A673 (cell line): ENCODE data around the gene KCNQ1.

Experiments used
- CTCF ChIP-seq: fragments of 300-800, 200-600 bp; sonication (generic); conservative IDR thresholded peaks from 2 replicates; pipeline ENCODE4 v1.5.1; 2017; ENCODE audit warnings: low read depth, mild to moderate bottlenecking, antibody characterized with exemption, low read length, moderate library complexity, mixed read lengths
- EZH2 ChIP-seq: fragments of 200-600 bp; sonication (generic); IDR thresholded peaks from 2 replicates; pipeline ENCODE4 v1.6.1; 2017; ENCODE audit warnings: borderline replicate concordance, low read depth, mild to moderate bottlenecking, mixed read lengths, antibody characterized with exemption, low read length; ENCODE audit not compliant: poor library complexity, severe bottlenecking

- TF ChIP-seq CTCF, result no peak
- no peak for TF ChIP-seq EZH2
Observed at GRCh38 chr11:2653198-2653551, 208.4 kb downstream of the KCNQ1 start.
